ENCODE data around the gene COL9A1.
"Not testable (repeated sequence)": the region's sequence is repeated elsewhere in the genome, so short reads cannot be mapped to it uniquely, and the experiment has no call there.

Gene COL9A1

DNA sequence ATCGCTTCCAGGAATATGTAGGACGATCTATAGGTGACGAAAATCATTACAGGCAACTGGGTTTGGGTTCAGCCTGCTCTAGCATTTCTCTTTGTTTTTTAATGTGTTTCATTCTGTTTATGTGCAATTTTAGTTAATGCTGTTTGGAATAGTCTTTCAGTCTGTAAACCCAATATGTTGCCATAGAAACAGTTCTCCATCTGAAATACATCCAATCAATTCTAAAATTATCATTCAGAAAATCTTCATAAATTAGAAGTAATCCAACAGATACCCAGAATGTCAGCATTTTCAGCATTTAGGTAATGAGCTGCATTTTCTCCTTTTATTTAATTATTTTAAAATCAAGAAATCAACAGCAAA lies 34.8 kb upstream of the COL9A1 start:
- DNase-seq (ENCODE audit: extremely low spot score) = no peak
- ChIA-PET CTCF (no interaction called here), POLR2A (no interaction called here)
- TF ChIP-seq ZNF384 (IDR thresholded peaks at IDR 0.05) = no peak
- no peak for TF ChIP-seq NFRKB (IDR thresholded peaks at IDR 0.05)
- TF ChIP-seq, protein P1, sequence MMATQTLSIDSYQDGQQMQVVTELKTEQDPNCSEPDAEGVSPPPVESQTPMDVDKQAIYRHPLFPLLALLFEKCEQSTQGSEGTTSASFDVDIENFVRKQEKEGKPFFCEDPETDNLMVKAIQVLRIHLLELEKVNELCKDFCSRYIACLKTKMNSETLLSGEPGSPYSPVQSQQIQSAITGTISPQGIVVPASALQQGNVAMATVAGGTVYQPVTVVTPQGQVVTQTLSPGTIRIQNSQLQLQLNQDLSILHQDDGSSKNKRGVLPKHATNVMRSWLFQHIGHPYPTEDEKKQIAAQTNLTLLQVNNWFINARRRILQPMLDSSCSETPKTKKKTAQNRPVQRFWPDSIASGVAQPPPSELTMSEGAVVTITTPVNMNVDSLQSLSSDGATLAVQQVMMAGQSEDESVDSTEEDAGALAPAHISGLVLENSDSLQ (IDR thresholded peaks at IDR 0.05) = no peak
- no peak for TF ChIP-seq LEF1 (IDR thresholded peaks at IDR 0.05; ENCODE audit: borderline replicate concordance)
- TF ChIP-seq BHLHE40 (IDR thresholded peaks at IDR 0.05; ENCODE audit: borderline replicate concordance) = no peak
- no peak for TF ChIP-seq TARDBP (IDR thresholded peaks at IDR 0.05)
- TF ChIP-seq HDGF (IDR thresholded peaks at IDR 0.05; ENCODE audit: borderline replicate concordance) = no peak
- no peak for TF ChIP-seq ARNT (IDR thresholded peaks at IDR 0.05)
- no peak for TF ChIP-seq ELF4 (IDR thresholded peaks at IDR 0.05)

DNA sequence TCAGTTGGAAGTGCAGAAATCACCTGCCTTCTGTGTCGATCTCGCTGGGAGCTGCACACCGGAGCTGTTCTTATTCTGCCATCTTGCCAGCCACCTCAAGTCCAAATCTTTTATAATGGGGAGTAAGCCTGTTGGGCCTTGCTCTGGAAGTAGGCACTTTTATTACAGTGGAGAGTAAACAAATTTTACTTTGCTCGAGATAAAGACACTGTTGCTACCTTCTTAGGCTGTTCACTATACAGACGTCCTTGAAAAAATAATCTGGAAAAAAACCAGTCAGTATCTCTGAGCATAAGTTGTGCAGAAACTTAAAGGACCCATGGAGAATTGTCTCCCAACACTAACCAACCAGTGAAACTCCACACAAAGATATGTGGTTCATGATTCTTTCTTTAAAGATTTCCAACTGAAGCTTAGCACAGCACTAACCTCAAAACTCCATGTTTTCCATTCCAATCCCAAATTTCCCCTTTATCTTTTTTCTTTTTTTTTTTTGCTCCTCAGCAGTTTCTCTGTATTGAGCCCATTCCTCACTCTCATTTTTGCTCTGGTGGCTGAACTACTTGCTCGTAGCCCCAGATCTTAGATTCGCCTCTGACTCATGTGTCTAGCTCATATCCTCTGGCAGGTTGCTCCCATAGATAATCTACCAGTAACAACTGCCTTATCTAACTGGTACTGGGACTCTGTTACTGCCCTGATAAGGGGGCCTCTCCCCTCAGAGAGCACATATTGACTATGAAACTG lies 34.3 kb upstream of the COL9A1 start:
- no peak for DNase-seq (ENCODE audit: extremely low spot score)
- CTCF ChIA-PET = no interaction called here
- TF ChIP-seq, protein P1 (IDR thresholded peaks at IDR 0.05) = no peak
- TF ChIP-seq FOXA1 (IDR thresholded peaks at IDR 0.05) (no peak), ELF4 (IDR thresholded peaks at IDR 0.05) (no peak), TARDBP (IDR thresholded peaks at IDR 0.05) (no peak), HDGF (IDR thresholded peaks at IDR 0.05; ENCODE audit: borderline replicate concordance) (no peak)
- POLR2A ChIA-PET = no interaction called here

DNA sequence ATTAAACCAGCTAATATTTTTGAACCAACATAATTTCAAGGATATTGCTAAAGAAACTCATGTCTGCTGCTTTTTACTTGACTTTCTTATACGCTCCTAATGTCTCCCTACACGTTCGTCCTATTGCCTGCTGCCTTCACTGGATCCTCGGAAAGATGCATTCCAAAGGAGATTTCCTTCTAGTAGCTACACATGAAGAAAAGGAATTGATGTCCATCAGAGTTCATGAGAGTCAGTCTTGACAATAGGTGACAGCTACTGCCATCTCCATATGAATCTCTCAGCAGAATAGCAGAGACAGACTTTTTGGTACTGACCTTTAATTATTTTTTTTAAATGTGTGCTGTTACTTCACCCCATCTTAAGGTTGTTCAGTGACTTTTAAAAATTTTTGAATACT lies 24.2 kb upstream of the COL9A1 start:
- ChIA-PET CTCF (interaction anchor here (0.6 to 1.5 kb wide), 4 partner anchors 8 to 57 kb away, joined by 3 to 7 read pairs (median 3); no protein-coding TSS in a partner anchor), POLR2A (no interaction called here)
- no peak for DNase-seq (ENCODE audit: extremely low spot score)
- TF ChIP-seq, protein P1 (IDR thresholded peaks at IDR 0.05) = no peak
- TF ChIP-seq NFRKB (IDR thresholded peaks at IDR 0.05) (no peak), ELF4 (IDR thresholded peaks at IDR 0.05) (no peak), L3MBTL2 (conservative IDR thresholded peaks at IDR 0.05) (no peak), TARDBP (IDR thresholded peaks at IDR 0.05) (no peak), LEF1 (IDR thresholded peaks at IDR 0.05; ENCODE audit: borderline replicate concordance) (no peak), SP1 (IDR thresholded peaks at IDR 0.05) (no peak), FOXM1 (IDR thresholded peaks at IDR 0.05; ENCODE audit: borderline replicate concordance) (no peak), CTBP1 (IDR thresholded peaks at IDR 0.05; ENCODE audit: borderline replicate concordance) (no peak), FOXA1 (IDR thresholded peaks at IDR 0.05) (no peak), ARNT (IDR thresholded peaks at IDR 0.05) (no peak), ZNF384 (IDR thresholded peaks at IDR 0.05) (no peak), SUZ12 (IDR thresholded peaks at IDR 0.05) (no peak), FOXK2 (IDR thresholded peaks at IDR 0.05) (no peak), BHLHE40 (IDR thresholded peaks at IDR 0.05; ENCODE audit: borderline replicate concordance) (no peak), HDGF (IDR thresholded peaks at IDR 0.05; ENCODE audit: borderline replicate concordance) (no peak)

DNA sequence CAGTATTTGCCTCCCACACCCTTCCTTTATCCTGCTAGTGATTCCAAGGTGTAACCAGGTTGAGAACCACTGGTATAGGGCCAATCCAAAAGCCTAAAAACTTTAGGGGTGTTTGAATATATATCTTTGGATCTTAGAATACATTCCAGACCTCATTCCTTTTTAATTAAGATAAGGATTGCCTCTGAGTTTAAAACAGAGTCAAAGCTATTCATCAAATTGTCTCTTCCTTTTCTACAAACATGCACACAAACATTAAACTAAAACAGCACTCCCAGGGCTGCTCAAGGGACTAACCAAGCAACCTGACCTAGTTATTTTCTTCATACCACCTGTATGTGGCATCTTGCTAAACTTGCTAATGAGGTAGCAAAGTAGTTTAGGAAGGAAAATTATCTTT lies 22.1 kb upstream of the COL9A1 start:
- POLR2A ChIA-PET = no interaction called here
- CTCF ChIA-PET = no interaction called here

DNA sequence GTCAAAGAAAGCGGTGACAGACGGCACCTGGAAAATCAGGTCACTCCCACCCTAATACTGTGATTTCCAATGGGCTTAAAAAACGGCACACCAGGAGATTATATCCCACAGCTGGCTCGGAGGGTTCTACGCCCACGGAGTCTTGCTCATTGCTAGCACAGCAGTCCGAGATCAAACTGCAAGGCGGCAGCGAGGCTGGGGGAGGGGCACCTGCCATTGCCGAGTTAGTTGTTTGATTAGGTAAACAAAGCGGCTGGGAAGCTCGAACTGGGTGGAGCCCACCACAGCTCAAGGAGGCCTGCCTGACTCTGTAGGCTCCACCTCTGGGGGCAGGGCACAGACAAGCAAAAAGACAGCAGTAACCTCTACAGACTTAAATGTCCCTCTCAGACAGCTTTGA lies 14.9 kb upstream of the COL9A1 start:
- CTCF ChIA-PET; POLR2A ChIA-PET; DNase-seq (ENCODE audit: extremely low spot score): not testable (repeated sequence)

More for the DNA sequence above, 22.1 kb upstream of the COL9A1 start:
- TF ChIP-seq FOXM1 (IDR thresholded peaks at IDR 0.05; ENCODE audit: borderline replicate concordance) = no peak
- TF ChIP-seq L3MBTL2 (conservative IDR thresholded peaks at IDR 0.05) = no peak
- no peak for TF ChIP-seq SP1 (IDR thresholded peaks at IDR 0.05)
- TF ChIP-seq NFRKB (IDR thresholded peaks at IDR 0.05) = no peak
- no peak for TF ChIP-seq ARNT (IDR thresholded peaks at IDR 0.05)
- no peak for TF ChIP-seq FOXA1 (IDR thresholded peaks at IDR 0.05)
- no peak for TF ChIP-seq SUZ12 (IDR thresholded peaks at IDR 0.05)
- no peak for TF ChIP-seq FOXK2 (IDR thresholded peaks at IDR 0.05)
- no peak for TF ChIP-seq CTBP1 (IDR thresholded peaks at IDR 0.05; ENCODE audit: borderline replicate concordance)
- TF ChIP-seq HDGF (IDR thresholded peaks at IDR 0.05; ENCODE audit: borderline replicate concordance) = no peak
- TF ChIP-seq, protein P1 (IDR thresholded peaks at IDR 0.05) = no peak
- no peak for TF ChIP-seq LEF1 (IDR thresholded peaks at IDR 0.05; ENCODE audit: borderline replicate concordance)
- no peak for TF ChIP-seq ZNF384 (IDR thresholded peaks at IDR 0.05)
- no peak for TF ChIP-seq BHLHE40 (IDR thresholded peaks at IDR 0.05; ENCODE audit: borderline replicate concordance)
- no peak for TF ChIP-seq TARDBP (IDR thresholded peaks at IDR 0.05)
- TF ChIP-seq ELF4 (IDR thresholded peaks at IDR 0.05) = no peak
- DNase-seq (ENCODE audit: extremely low spot score) = no peak

DNA sequence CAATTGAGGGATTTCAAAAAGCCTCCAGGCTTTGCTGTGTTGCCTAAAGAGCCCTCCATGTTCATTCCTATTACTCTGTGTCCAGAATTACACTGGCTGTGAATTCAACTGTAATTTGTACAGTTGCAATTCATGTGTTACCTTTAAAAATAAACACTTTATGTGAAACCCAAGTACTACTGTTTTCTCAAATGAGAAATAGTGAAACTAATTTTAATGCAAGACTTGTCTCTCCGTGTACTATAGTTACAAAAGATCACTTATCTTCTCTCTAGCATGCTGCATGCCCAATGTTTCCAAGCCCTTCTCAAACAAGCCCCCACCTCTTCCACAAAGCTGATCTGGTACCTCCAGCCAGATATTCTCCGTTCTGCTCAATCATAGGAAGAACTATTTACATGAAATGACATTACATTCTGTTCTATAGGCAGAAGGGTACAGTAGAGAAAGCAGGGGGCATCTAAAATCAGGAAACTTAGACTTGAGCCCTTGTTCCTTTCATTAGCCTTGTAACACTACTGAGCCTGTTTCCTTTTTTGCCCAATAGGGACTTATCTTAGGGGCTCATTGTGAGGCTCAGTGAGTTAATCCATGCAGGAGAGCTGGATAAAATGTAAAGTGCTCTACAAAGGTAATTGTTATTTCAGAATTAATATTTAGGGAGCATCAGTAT lies 12.3 kb upstream of the COL9A1 start:
- no peak for DNase-seq (ENCODE audit: extremely low spot score)
- TF ChIP-seq SP1 (IDR thresholded peaks at IDR 0.05) (no peak), ZNF384 (IDR thresholded peaks at IDR 0.05) (no peak), L3MBTL2 (conservative IDR thresholded peaks at IDR 0.05) (no peak), FOXK2 (IDR thresholded peaks at IDR 0.05) (no peak), SUZ12 (IDR thresholded peaks at IDR 0.05) (no peak), ARNT (IDR thresholded peaks at IDR 0.05) (no peak), TARDBP (IDR thresholded peaks at IDR 0.05) (no peak), NFRKB (IDR thresholded peaks at IDR 0.05) (no peak), ELF4 (IDR thresholded peaks at IDR 0.05) (no peak), CTBP1 (IDR thresholded peaks at IDR 0.05; ENCODE audit: borderline replicate concordance) (no peak), HDGF (IDR thresholded peaks at IDR 0.05; ENCODE audit: borderline replicate concordance) (no peak), FOXM1 (IDR thresholded peaks at IDR 0.05; ENCODE audit: borderline replicate concordance) (no peak)
- TF ChIP-seq, protein P1 (IDR thresholded peaks at IDR 0.05) = no peak
- ChIA-PET CTCF (no interaction called here), POLR2A (no interaction called here)

All from HEK293T (cell line).